Measurements from ENCODE around the gene MTMR3.

Gene MTMR3

GRCh38 chr22:30026756-30027155, 143.8 kb downstream of the MTMR3 start:
- DNase-seq (ENCODE audit: low spot score) = no peak

- no peak for DNase-seq (ENCODE audit: low spot score)
These were observed 144.2 kb downstream of the MTMR3 start for GRCh38 chr22:30027169-30027568.

- no peak for DNase-seq (ENCODE audit: low spot score)
These were observed 144.8 kb downstream of the MTMR3 start for GRCh38 chr22:30027791-30028190.

- no peak for DNase-seq (ENCODE audit: low spot score)
These were observed 145.8 kb downstream of the MTMR3 start for GRCh38 chr22:30028731-30029130.

GRCh38 chr22:30029512-30029911, 146.5 kb downstream of the MTMR3 start:
- no peak for DNase-seq (ENCODE audit: low spot score)

DNA sequence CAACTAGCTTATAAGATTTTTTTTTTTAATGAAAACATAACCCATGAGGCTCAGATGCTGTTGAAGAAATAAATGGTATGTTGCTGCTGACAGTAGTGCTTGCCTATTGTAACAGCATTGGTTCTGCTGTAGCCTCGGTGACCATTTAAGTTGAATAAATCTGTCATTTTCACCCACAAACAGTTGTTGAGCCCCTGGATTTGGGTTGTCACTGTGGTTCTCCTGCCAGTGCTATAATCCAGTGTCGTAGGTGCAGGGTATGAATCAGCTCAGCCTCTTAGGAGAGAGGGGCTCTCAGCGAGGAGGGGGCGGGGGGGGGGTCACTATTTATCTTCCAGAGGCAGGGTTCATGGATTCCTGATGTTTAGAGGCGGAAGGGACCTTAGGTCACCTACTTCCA, 147.4 kb downstream of the MTMR3 start:
- DNase-seq (ENCODE audit: low spot score) = no peak

DNA sequence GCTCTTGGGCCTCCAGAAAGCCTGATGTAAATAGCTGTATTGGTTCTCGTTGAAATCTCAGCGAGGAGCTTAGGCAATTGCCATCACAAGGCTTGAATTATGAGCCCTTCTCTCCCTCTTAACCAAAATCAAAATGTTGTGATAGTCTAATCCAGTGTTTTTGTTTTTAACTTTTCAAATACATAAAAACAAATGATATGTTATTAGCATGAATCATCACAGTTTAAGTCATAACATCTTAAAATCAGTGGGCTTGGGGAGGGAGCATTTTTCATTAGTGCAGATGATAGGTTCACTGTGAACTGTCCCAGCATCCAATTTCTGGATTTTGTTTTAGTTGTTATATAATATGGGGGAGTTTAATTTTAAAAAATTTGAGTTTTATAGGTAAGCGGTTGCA, 148.4 kb downstream of the MTMR3 start:
- DNase-seq (ENCODE audit: low spot score) = no peak

DNA sequence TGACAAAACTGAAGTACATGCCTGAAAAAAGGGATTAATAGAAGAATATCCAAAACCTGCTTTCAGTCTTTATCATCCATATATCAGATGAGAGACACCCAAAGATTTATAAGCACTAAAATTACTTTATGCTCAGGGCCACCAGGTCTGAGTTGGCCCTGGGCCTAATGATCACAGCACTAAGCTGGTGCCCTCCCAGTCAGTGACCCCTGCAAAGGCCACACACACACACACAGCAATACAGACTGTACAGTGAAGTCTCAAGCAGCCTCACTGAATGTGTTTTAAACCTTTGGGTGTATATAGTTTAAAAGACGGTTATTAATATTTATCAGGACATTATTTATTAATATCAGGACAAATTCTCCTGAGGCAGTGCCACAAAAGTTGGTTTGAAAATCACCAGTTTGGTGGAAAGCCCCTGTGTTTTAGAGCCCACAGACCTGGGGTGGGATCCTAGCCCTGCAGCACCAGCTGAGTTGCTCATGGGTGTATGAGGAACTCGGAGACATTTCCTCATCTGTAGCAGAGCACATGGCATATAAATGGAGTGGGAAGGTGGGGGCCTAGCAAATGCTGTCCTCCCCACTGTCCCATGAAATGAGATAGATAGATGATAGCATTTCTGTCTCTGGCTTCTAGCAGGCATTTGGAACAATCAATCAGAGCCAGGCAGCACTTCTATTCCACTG, 148.9 kb downstream of the MTMR3 start:
- no peak for DNase-seq (ENCODE audit: low spot score)

DNA sequence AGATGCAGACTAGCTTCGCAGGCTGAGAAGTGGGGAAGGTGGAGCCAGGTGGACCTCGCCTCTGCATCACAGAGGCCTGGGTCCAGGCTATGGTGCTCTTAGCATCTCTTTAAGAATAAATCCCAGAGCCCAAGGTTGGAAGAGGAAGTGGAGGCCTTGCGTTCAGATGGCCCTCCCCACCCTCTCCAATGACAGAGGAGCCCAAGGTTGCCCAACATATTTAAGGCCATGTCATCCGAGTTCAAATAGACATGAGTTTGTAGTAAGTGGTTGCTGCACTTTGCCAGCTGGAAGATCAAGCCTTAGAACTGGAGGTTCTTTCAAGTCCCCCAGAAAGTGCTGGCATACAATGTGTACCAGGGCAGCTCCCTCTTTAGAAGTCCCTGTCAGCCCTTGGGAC, 150.2 kb downstream of the MTMR3 start:
- no peak for DNase-seq (ENCODE audit: low spot score)

DNA sequence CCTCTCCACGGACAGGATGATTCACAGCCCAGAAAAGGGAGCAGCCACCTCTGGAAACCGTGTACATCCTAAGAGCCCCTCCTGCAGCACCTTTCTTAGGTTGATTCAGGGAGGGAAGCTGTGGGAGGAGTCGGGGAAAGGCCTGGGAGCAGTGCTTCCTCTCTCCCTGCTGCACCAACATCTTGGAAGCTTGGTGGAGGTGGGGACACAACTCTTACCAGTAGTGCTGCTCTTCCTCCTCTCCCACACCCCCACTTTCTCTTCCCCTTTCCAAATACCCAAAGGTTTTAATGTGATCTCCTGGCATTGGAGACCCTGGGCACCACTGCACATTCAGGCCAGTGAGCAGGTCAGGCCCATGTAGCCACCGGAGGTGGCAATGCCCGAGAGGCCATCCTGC, 150.9 kb downstream of the MTMR3 start:
- no peak for DNase-seq (ENCODE audit: low spot score)

DNA sequence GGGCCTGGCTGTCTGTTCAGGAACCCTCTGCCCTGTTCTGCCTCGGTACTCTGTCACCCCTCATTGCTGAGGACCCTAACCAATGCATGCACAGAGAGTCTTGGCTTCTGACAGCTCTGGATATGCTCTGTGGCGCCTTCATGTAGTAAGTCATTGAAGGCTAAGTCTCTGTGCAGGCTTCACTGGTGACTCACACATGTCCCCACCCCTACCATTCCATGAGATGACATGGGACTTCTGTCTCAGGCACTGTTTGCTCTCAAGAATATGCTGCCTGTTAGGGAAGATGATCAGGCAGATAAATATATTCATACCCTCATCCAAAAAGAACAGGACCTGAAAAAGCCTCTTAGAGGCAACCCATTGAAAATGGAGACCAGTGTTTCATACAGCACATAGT, 153.7 kb downstream of the MTMR3 start:
- no peak for DNase-seq (ENCODE audit: low spot score)

DNA sequence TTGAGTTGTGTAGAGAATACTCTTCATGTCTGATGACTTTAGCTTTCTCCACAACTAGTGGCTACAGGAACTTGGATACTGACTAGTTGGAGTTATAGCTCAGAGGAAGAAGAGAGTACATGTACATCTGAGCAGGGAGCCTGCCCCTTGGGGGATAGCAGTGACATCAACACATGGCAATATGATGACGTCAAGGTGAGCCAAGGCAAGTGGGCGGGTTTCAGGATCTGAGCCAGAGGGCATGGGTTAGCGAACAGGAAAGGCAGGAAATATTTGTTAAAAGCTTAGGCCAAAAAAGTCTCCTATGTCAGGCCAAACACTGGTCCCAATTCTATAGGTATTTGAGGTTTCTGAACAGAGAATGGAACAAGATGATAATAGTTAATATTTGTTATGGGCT, 155.2 kb downstream of the MTMR3 start:
- DNase-seq (ENCODE audit: low spot score) = no peak

GRCh38 chr22:30040499-30041260, 157.7 kb downstream of the MTMR3 start:
- DNase-seq (ENCODE audit: low spot score) = no peak

GRCh38 chr22:30041475-30041874, 158.5 kb downstream of the MTMR3 start:
- DNase-seq (ENCODE audit: low spot score) = no peak

DNA sequence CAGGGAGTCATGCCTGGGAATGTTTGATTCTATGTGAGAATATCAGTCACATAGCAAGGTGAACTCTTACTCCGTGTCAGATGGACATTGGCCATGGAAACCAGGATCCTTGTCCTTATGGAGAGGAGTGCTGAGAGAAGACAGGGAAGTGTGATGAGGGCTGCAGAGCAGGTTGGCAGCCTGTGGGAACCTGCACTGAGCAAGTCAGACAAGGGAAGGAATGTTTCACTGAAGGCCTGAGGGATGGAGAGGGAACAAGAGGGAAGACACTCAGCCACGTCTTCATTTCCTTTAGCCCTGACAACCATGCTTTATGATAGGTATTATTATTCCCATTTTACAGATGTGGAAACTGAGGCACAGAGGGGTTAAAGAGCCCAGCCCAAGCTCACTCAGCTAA, 158.9 kb downstream of the MTMR3 start:
- no peak for DNase-seq (ENCODE audit: low spot score)

GRCh38 chr22:30043161-30043560, 160.2 kb downstream of the MTMR3 start:
- DNase-seq (ENCODE audit: low spot score) = no peak

DNA sequence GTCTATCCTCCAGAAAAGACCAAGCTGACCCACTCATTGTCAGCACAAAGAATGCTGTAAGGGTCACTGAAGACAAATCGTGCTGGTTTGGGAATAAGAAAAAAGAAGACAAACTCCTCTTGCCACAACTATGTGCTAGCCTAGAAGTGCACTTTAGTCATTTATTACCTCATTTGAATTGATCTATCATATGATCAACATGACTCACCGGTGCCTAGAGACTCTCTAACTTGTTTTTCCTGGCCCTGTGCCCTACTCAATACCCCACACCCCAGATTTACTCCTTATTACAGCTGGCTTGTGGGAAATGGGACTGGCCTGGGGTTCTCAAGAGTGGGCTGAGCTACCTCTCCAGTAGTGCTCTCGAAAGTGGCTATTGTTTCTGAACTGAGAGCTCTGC, 161.4 kb downstream of the MTMR3 start:
- DNase-seq (ENCODE audit: low spot score) = no peak

- DNase-seq (ENCODE audit: low spot score) = no peak
These were observed 162.0 kb downstream of the MTMR3 start for GRCh38 chr22:30044881-30045493.

GRCh38 chr22:30045494-30045887, 162.5 kb downstream of the MTMR3 start:
- no peak for DNase-seq (ENCODE audit: low spot score)

GRCh38 chr22:30045901-30046715, 163.1 kb downstream of the MTMR3 start:
- no peak for DNase-seq (ENCODE audit: low spot score)

DNA sequence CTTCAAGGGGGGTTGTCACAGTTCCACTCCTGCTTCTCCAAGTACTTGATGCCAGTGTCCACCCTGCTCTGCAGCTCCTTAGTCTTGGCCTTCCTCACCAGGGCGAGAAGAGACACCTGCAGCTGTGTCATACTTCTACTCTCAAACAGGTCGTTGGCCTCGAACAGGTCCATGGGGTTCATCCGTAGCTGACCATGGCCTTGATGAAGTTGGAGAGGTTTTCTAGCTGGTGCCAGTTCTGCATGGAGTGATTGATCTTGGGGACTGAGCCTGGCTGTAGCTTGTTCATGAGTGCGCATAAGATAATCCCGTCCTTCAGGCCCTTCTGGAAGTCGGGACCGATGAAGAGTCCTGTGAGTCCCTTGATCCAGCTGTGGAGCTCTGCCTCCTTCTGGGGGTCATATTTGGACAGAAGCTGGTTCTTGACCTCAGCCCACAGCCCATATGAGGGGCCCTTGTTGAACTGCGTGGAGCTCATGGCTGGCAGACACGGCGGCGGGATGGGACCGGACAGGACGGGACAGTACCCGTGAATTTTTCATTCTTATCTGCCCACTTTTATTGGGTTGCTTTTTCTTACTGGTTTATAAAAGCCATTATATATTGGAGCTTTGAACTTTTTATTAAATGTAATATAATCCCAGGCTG, 163.9 kb downstream of the MTMR3 start:
- DNase-seq (ENCODE audit: low spot score) = no peak

- DNase-seq (ENCODE audit: low spot score) = no peak
These were observed 164.4 kb downstream of the MTMR3 start for GRCh38 chr22:30047364-30047738.
